Uterus (tissue), 2 donors: ENCODE results near the gene HBG2.

Experiments
- CTCF ChIP-seq, 4 experiments: fragments of 200-600 bp in 2 of 4; fragments of 450-650 bp in 2 of 4; sonication (generic) in 2 of 4; IDR thresholded peaks; one replicate each; pipeline ENCODE4 v1.5.1; 2016 to 2019; ENCODE audit warnings: antibody characterized with exemption in 4 of 4, mild to moderate bottlenecking in 2 of 4, moderate library complexity in 1 of 4
- POLR2A ChIP-seq, 2 donors: fragments of 450-650 bp; IDR thresholded peaks; one replicate each; pipeline ENCODE4 v1.6.1; 2016; ENCODE audit warnings: antibody characterized with exemption in 2 of 2, mild to moderate bottlenecking in 1 of 2, moderate library complexity in 1 of 2

- TF ChIP-seq POLR2A (IDR thresholded peaks at IDR 0.05), result no peak
- TF ChIP-seq CTCF (IDR thresholded peaks at IDR 0.05), result no peak
Measured at GRCh38 chr11:5241458-5241857, 13.1 kb downstream of the HBG2 start.
